Heart right ventricle (tissue), 16 donors: Measurements from ENCODE around the gene SELE. TPM values are rescaled to one million over a fixed set of nuclear protein-coding genes. Genes with fewer than 3 reads are reported as not detected.
"Not testable (repeated sequence)": the region's sequence is repeated elsewhere in the genome, so short reads cannot be mapped to it uniquely, and the experiment has no call there.

Source experiments
- ATAC-seq, 8 donors: fragments of 200-7000 bp; cut with Tn5 transposase; one replicate each; pipeline ENCODE4 v1.9.1; 2020; ENCODE audit warnings: mild to moderate bottlenecking in 8 of 8, moderate library complexity in 8 of 8, moderate number of reproducible peaks in 1 of 8
- DNase-seq, 2 donors: peaks; one replicate each; pipeline ENCODE4 v3.0.0-alpha.2; 2020
- H3K27ac ChIP-seq, 10 donors: fragments of 200-600 bp; sonication (generic) in 2 of 10; one replicate each; pipeline versions ENCODE4 v1.5.0 to v1.8.0; 2020 to 2022; ENCODE audit warnings: mild to moderate bottlenecking in 3 of 10
- H3K27me3 ChIP-seq, 7 donors: fragments of 200-600 bp; one replicate each; pipeline ENCODE4 v1.8.0; 2021 to 2022; ENCODE audit warnings: mild to moderate bottlenecking in 2 of 7
- H3K36me3 ChIP-seq, 9 donors: fragments of 200-600 bp; sonication (generic) in 1 of 9; one replicate each; pipeline versions ENCODE4 v1.5.0 to v1.8.0; 2020 to 2022; ENCODE audit warnings: mild to moderate bottlenecking in 2 of 9
- H3K4me1 ChIP-seq, 9 donors: fragments of 200-600 bp; sonication (generic) in 1 of 9; one replicate each; pipeline versions ENCODE4 v1.5.0 to v1.8.0; 2020 to 2022; ENCODE audit warnings: mild to moderate bottlenecking in 4 of 9
- H3K4me3 ChIP-seq, 10 donors: fragments of 200-600 bp; sonication (generic) in 2 of 10; one replicate each; pipeline versions ENCODE4 v1.5.0 to v1.8.0; 2020 to 2022; ENCODE audit warnings: mild to moderate bottlenecking in 7 of 10, moderate library complexity in 2 of 10
- H3K9me3 ChIP-seq, 11 donors: fragments of 200-600 bp in 10 of 11; sonication (generic) in 2 of 11; one replicate each; pipeline versions ENCODE4 v1.5.0 to v1.8.0; 2013 to 2022; ENCODE audit warnings: mild to moderate bottlenecking in 2 of 11, control low read depth in 1 of 11, moderate library complexity in 1 of 11
- CTCF ChIP-seq, 9 donors: fragments of 200-600 bp; sonication (generic) in 2 of 9; IDR thresholded peaks; one replicate each; pipeline versions ENCODE4 v1.5.0 to v1.8.0; 2021 to 2022; ENCODE audit warnings: antibody characterized with exemption in 9 of 9, mild to moderate bottlenecking in 5 of 9, moderate library complexity in 1 of 9
- WGBS, 2 donors: extraction: QIAGEN DNeasy Blood & Tissue Kit; methylation state at CpG; one replicate each; pipeline ENCODE4 v1.1.7; 2013; ENCODE audit warnings: inconsistent platforms in 1 of 2; 5-methylcytosine and 5-hydroxymethylcytosine counted together
- intact Hi-C, 10 donors: fragments of 100-400 bp; cut with DNase I; formaldehyde crosslinking; loops; one replicate each; pipeline versions ENCODE4 v1.11.1 to v1.14.2; 2022
- polyA plus RNA-seq, 2 donors: library from polyadenylated mRNA; stranded (reverse); fragments of 200-250 nt; gene quantifications; one replicate each; pipeline ENCODE4 v1.2.3, GENCODE V29; 2013
- total RNA-seq, 10 donors: library from RNA; stranded (reverse); fragmentation: NEBNext Ultra II Directional in 3 of 10; extraction: Animal tissue kit (Norgen Biotek cat#: 25700) in 3 of 10; gene quantifications; one replicate each; pipeline versions ENCODE4 v1.2.1 to v1.2.4, GENCODE V29; 2021 to 2023
- donor health status: Arrhythmogenic right ventricular cardiomyopathy.
- donor health status: ischemic (EF 13 %, LVEDD 7.1; RV severe dilation, severe dysfunction).
- donor health status: healthy with polysubstance abuse.
- donor health status: DM: no; HTN: yes; CAD: no.
- donor health status: DM: no; HTN: no; CAD: no.
- donor health status: ischemic (EF 25% LVEDD 6.9; RV normal size, moderate dysfunction).
- donor health status: ischemic (EF 25% LVEDD 5.7; RV mildly dilated, moderate dysfunction).
- donor health status: healthy.
- donor health status: DM: yes; HTN: yes; CAD: no.
- donor health status: Ischemic cardiomyopathy.
- donor health status: ischemic (EF 35%, LVEDD 5.7; RV mildly dilated, moderate dysfunction).
- donor health status: nonischemic (EF 11% LVEDD 7.7; RV severe dilation, severe dysfunction).
- donor health status: DM: yes; HTN: yes; CAD: no.
- donor health status: PGD.
- donor health status: ischemic (EF 29% LVEDD 5.4; RV normal size, mild dysfunction).
- donor health status: nonischemic (EF 23%, LVEDD 6.1; RV moderate dilation, normal function).

SELE gene
- total and polyA plus RNA-seq, 12 donors: 0.46 to 15.3 (median 2.9) TPM

GRCh38 chr1:169725930-169726329 is 7.9 kb downstream of the SELE start:
- Histone ChIP-seq H3K4me1 (peaks cover 0 to 5% (median 0%) of the 10 kb centered on the region in 9 donors), H3K27me3 (peaks cover 0 to 6% (median 0%) of the 10 kb centered on the region in 7 donors), H3K9me3 (no peaks in the 10 kb centered on the region), H3K27ac (no peak overlapping the region), H3K4me3 (no peak overlapping the region), H3K36me3 (peaks cover 0 to 11% (median 0%) of the 10 kb centered on the region in 9 donors)
- intact Hi-C loops: no loop called here
- no peak for TF ChIP-seq CTCF (IDR thresholded peaks at IDR 0.05)
- DNase-seq (no peak), ATAC-seq (no peak)
- 80 to 86% methylated on average over 3 of the region's 3 CpGs for WGBS, 2 donors

- DNase-seq (no peak), ATAC-seq (no peak)
- H3K4me3 ChIP-seq: no peak overlapping the region
- no peak overlapping the region for H3K27ac ChIP-seq
- peaks cover 0 to 1% (median 0%) of the 10 kb centered on the region in 7 donors for H3K27me3 ChIP-seq
- 57 to 60% methylated on average over 4 of the region's 4 CpGs for WGBS, 2 donors
- no peak for TF ChIP-seq CTCF (IDR thresholded peaks at IDR 0.05)
- intact Hi-C loops: no loop called here
- H3K4me1 ChIP-seq: peaks cover 0 to 5% (median 0%) of the 10 kb centered on the region in 9 donors
- no peaks in the 10 kb centered on the region for H3K9me3 ChIP-seq
- H3K36me3 ChIP-seq: peaks cover 0 to 11% (median 0%) of the 10 kb centered on the region in 9 donors
These were observed 9.7 kb downstream of the SELE start for GRCh38 chr1:169724168-169724567.

GRCh38 chr1:169723763-169724162 is 10.1 kb downstream of the SELE start:
- Histone ChIP-seq H3K27ac (no peak overlapping the region), H3K9me3 (no peaks in the 10 kb centered on the region), H3K27me3 (no peaks in the 10 kb centered on the region), H3K4me1 (peaks cover 0 to 5% (median 0%) of the 10 kb centered on the region in 9 donors), H3K36me3 (peaks cover 0 to 11% (median 0%) of the 10 kb centered on the region in 9 donors), H3K4me3 (no peak overlapping the region)
- WGBS, 2 donors: 82 to 90% methylated on average over 2 of the region's 2 CpGs
- intact Hi-C loops: no loop called here
- DNase-seq (no peak), ATAC-seq (no peak)
- TF ChIP-seq CTCF (IDR thresholded peaks at IDR 0.05): no peak

- ATAC-seq: no peak
- peaks cover 0 to 5% (median 0%) of the 10 kb centered on the region in 9 donors for H3K4me1 ChIP-seq
- no peak overlapping the region for H3K4me3 ChIP-seq
- no peak overlapping the region for H3K27ac ChIP-seq
- intact Hi-C loops: no loop called here
- H3K27me3 ChIP-seq: no peaks in the 10 kb centered on the region
- DNase-seq: no peak
- peaks cover 0 to 7% (median 0%) of the 10 kb centered on the region in 9 donors for H3K36me3 ChIP-seq
- H3K9me3 ChIP-seq: no peaks in the 10 kb centered on the region
- no peak for TF ChIP-seq CTCF (IDR thresholded peaks at IDR 0.05)
These were observed 11.1 kb downstream of the SELE start for GRCh38 chr1:169722779-169723178.

GRCh38 chr1:169715100-169715499 is 18.8 kb downstream of the SELE start:
- not testable (repeated sequence) for H3K36me3 ChIP-seq, DNase-seq, H3K4me3 ChIP-seq, H3K27me3 ChIP-seq, ATAC-seq, H3K27ac ChIP-seq
- intact Hi-C loops: loop anchor here in 2 of 10 donors (5.0 to 10.0 kb wide), 2 partner anchors 110 to 163 kb away; no protein-coding TSS in a partner anchor
- peaks cover 0 to 15% (median 0%) of the 10 kb centered on the region in 9 donors for H3K4me1 ChIP-seq
- H3K9me3 ChIP-seq: peaks cover 0 to 30% (median 13%) of the 10 kb centered on the region in 11 donors
- WGBS, 2 donors: 74 to 85% methylated on average over 2 of the region's 2 CpGs

GRCh38 chr1:169713090-169713489 is 20.8 kb downstream of the SELE start:
- H3K36me3 ChIP-seq, H3K4me3 ChIP-seq, DNase-seq, H3K27ac ChIP-seq, ATAC-seq: not testable (repeated sequence)
- H3K9me3 ChIP-seq: peaks cover 0 to 30% (median 13%) of the 10 kb centered on the region in 11 donors
- WGBS, 2 donors: 86 to 96% methylated on average over 5 of the region's 5 CpGs
- H3K27me3 ChIP-seq: peaks cover 0 to 15% (median 3%) of the 10 kb centered on the region in 7 donors
- peaks cover 0 to 15% (median 0%) of the 10 kb centered on the region in 9 donors for H3K4me1 ChIP-seq
- intact Hi-C loops: loop anchor here in 9 of 10 donors (2.0 to 10.0 kb wide), 7 partner anchors 108 to 162 kb away; partner anchors contain the start of gene F5 (in 1 of the 9)
